WERI-Rb-1 (cell line): ENCODE measurements around the gene IPPK.

Experiments used
- DNase-seq: peaks from one replicate; pipeline ENCODE4 v3.0.0-alpha.2; 2020
- H3K27ac ChIP-seq: fragments of 250-450 bp; sonication (Bioruptor Pico); 2 replicates; pipeline ENCODE4 v1.5.1; 2020; ENCODE audit warnings: mild to moderate bottlenecking, moderate library complexity
- H3K27me3 ChIP-seq: fragments of 250-450 bp; sonication (Bioruptor Pico); 2 replicates; pipeline ENCODE4 v1.5.1; 2021; ENCODE audit warnings: mild to moderate bottlenecking, low read depth, moderate library complexity; ENCODE audit not compliant: insufficient read depth, severe bottlenecking
- H3K36me3 ChIP-seq: fragments of 250-450 bp; sonication (Bioruptor Pico); 2 replicates; pipeline ENCODE4 v1.5.1; 2020; ENCODE audit warnings: mild to moderate bottlenecking, moderate library complexity
- H3K4me3 ChIP-seq: 2 replicates; pipeline ENCODE4 v1.5.1; 2011; ENCODE audit warnings: low read depth, mild to moderate bottlenecking, control low read depth, low read length
- H3K9me3 ChIP-seq: fragments of 250-450 bp; sonication (Bioruptor Pico); 2 replicates; pipeline ENCODE4 v1.5.1; 2021; ENCODE audit warnings: mild to moderate bottlenecking, moderate library complexity; ENCODE audit not compliant: severe bottlenecking
- TF ChIP-seq, protein P1 (sequence below): IDR thresholded peaks from 2 replicates; pipeline ENCODE4 v1.5.1; 2011; ENCODE audit warnings: low read depth, mild to moderate bottlenecking, control low read depth, inconsistent platforms, low read length

IPPK gene

DNA sequence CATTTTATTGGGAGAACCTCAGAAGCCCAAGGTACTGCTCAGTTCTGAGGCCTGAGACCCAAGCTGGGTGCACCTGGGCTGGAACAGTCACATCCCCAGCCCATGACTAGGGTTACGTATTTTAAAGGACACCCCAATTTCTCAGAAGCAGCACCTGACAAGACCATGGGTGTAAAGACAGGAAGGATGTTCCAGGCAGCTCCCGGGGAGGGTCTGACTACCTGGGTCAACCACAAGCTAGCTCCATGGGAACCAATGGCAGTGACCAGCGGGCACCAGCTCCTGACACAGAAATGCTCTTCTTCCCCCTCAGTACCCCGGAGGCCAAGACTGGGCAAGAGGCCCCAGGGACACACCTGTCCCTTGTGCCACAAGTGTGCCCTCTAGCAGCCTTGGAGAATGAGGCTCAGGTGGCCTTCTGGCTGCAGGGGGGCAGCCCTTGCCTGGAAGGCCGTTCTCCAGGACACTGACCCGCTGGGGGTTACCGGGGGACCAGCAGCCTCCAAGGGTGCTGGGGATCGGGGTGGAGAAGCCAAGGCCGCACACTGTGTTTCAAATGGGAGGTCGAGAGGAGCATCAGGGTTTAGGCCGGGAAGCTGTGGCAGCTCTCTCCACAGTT lies 52.6 kb downstream of the IPPK start:
- Histone ChIP-seq H3K4me3 (no peak overlapping the region), H3K9me3 (no peaks in the 10 kb centered on the region), H3K27ac (no peak overlapping the region), H3K36me3 (peaks cover 32% of the 10 kb centered on the region), H3K27me3 (no peaks in the 10 kb centered on the region)
- DNase-seq = no peak
- TF ChIP-seq, protein P1, sequence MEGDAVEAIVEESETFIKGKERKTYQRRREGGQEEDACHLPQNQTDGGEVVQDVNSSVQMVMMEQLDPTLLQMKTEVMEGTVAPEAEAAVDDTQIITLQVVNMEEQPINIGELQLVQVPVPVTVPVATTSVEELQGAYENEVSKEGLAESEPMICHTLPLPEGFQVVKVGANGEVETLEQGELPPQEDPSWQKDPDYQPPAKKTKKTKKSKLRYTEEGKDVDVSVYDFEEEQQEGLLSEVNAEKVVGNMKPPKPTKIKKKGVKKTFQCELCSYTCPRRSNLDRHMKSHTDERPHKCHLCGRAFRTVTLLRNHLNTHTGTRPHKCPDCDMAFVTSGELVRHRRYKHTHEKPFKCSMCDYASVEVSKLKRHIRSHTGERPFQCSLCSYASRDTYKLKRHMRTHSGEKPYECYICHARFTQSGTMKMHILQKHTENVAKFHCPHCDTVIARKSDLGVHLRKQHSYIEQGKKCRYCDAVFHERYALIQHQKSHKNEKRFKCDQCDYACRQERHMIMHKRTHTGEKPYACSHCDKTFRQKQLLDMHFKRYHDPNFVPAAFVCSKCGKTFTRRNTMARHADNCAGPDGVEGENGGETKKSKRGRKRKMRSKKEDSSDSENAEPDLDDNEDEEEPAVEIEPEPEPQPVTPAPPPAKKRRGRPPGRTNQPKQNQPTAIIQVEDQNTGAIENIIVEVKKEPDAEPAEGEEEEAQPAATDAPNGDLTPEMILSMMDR = no peak

DNA sequence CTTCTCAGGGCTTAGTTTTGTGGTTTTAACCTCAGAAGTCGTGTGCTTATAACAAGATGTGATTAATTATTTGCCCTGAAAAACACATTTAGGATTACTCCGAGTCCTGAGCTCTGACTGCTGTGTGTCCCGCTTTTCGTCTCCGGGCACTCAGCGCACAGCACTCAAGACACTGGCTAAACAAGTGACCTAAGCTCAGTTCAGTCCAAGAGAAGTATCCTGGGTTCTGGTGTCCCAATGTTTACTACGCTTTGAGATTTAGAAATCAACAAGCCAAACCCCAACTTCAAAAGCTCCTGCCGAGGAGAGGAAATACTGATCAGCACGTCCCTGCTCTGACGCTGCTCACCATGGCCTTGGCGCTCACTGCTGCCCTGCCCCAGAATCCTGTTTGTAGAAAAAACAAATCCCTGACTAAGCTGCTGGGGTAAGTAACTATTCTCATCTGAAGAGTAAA lies 53.2 kb downstream of the IPPK start:
- TF ChIP-seq, protein P1 = no peak
- Histone ChIP-seq H3K27me3 (no peaks in the 10 kb centered on the region), H3K36me3 (peaks cover 38% of the 10 kb centered on the region), H3K9me3 (no peaks in the 10 kb centered on the region), H3K27ac (no peak overlapping the region), H3K4me3 (no peak overlapping the region)
- no peak for DNase-seq

DNA sequence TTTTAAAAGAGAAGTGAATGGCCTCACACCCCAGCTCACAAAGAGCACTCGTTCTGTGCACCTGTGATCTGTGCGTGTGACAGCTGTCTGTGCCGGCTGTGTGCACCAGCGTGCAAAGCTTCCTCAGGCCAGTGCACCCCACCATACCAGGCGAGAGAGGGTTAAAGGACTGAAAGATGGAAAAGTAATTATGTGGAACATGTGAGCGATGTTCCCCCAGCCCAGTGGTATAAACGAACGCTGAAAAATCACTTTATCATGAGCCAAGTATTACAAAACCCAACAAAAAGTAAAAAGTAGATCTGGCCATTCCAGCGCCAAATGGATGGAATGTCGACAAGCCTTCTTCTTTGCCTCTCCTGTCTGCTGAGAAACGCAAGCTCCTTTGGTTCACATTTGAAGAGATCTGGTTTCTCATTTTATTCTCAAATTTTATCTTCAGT lies 53.7 kb downstream of the IPPK start:
- Histone ChIP-seq H3K9me3 (no peaks in the 10 kb centered on the region), H3K27me3 (no peaks in the 10 kb centered on the region), H3K27ac (no peak overlapping the region), H3K4me3 (no peak overlapping the region), H3K36me3 (peaks cover 41% of the 10 kb centered on the region)
- TF ChIP-seq, protein P1 = no peak
- no peak for DNase-seq

DNA sequence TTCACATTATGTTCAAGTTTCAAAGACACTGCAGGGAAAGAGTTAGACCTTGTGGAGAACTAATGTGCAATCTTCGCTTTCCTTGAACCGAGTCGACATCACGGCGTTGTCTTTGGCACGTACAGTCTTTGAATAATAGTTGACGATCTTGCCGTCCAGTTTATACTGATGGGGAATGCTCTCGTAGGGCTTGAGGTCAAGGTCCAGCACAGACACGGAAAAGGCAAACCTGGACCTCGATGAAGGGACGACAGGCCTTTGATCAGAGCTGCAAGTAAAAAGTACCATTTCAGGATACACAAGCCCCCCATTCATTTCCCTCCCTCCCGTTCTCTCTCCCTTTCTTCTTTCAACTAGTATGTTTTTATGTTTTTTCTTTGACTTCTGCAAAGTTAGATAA lies 54.1 kb downstream of the IPPK start:
- DNase-seq = no peak
- Histone ChIP-seq H3K36me3 (peaks cover 42% of the 10 kb centered on the region), H3K4me3 (no peak overlapping the region), H3K27ac (no peak overlapping the region), H3K9me3 (no peaks in the 10 kb centered on the region), H3K27me3 (no peaks in the 10 kb centered on the region)
- TF ChIP-seq, protein P1 = no peak

DNA sequence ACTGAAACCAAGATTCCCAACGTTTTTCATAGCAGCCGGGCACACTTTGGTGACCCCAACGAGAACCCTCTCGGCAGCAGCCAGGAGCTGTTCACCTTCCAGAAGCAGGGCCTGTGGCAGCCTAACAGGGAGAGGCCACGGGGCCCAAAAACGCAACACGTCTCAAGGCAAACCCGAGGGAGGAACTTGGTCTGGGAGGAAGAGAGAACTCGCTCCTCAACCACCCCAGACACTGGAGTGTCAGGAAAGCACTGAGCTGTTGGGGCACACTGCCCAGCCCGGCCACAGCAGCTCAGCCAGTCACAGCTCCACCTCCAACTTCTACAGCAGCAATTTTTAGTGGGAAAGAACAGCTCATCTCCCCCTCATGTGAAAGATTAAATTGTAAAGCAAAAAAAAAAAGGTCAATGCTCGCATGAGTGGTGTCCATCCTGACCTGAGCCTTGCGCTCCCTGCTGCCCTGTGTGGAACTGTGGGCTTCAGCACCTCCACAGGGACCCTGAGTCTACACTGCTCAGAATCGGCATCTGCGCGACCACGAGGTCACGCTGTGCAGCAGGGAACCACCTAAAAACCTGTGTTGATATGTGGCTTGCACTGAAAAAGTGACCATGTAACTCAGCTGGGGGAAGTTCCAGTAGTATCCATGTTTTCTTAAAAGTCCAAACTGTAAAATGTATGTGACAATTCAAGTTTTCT lies 55.0 kb downstream of the IPPK start:
- DNase-seq = no peak
- H3K27me3 ChIP-seq = no peaks in the 10 kb centered on the region
- no peak overlapping the region for H3K27ac ChIP-seq
- TF ChIP-seq, protein P1 = no peak
- no peaks in the 10 kb centered on the region for H3K9me3 ChIP-seq
- peaks cover 42% of the 10 kb centered on the region for H3K36me3 ChIP-seq
- H3K4me3 ChIP-seq = no peak overlapping the region

DNA sequence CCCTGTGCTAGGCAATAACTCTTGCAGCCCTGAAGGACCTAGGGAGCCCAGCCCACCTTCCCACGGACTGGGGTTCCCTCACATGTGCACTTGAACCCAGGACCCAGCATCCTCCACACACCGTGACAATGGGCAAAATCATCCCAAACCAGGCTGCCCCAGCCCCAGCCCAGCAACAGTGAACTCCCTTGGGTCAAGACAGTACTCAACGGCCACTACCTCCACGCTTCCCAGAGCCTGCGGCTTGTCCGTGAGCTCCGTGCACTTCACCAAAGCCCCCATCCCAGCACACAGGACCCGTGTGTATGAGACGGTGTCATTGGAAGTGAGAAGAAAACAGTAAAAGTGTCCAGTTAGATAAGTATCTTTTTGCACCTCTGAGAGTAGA lies 55.8 kb downstream of the IPPK start:
- TF ChIP-seq, protein P1 = no peak
- Histone ChIP-seq H3K27me3 (no peaks in the 10 kb centered on the region), H3K36me3 (peaks cover 42% of the 10 kb centered on the region), H3K4me3 (no peak overlapping the region), H3K27ac (no peak overlapping the region), H3K9me3 (no peaks in the 10 kb centered on the region)
- no peak for DNase-seq
